ENCODE results near the gene ECE2.

ECE2 gene

GRCh38 chr3:184275961-184276910, at the start of gene ECE2:
ECE2 (plus strand) TSS chr3:184276022; CDS start chr3:184276154, 132 bp downstream.
- DNase-seq: no peak

GRCh38 chr3:184227481-184227935, 48.3 kb upstream of the ECE2 start:
- DNase-seq: peak; percentile 56

GRCh38 chr3:184228376-184229137, 47.3 kb upstream of the ECE2 start:
- no peak for DNase-seq

GRCh38 chr3:184229394-184230080, 46.3 kb upstream of the ECE2 start, which contains the start of gene VWA5B2:
VWA5B2 (plus strand) TSS chr3:184229585; CDS start chr3:184230529, 944 bp downstream.
- peak; percentile 89 for DNase-seq

- peak; percentile 38 for DNase-seq
These were observed 45.7 kb upstream of the ECE2 start for GRCh38 chr3:184230081-184230602.

- DNase-seq: peak; percentile 82
These were observed 45.0 kb upstream of the ECE2 start for GRCh38 chr3:184230603-184231528.

- no peak for DNase-seq
These were observed 44.2 kb upstream of the ECE2 start for GRCh38 chr3:184231671-184232070.

GRCh38 chr3:184233127-184233843, 42.5 kb upstream of the ECE2 start:
- DNase-seq: no peak

- DNase-seq: no peak
These were observed 41.6 kb upstream of the ECE2 start for GRCh38 chr3:184234224-184234623.

- no peak for DNase-seq
These were observed 41.0 kb upstream of the ECE2 start for GRCh38 chr3:184234671-184235380.

GRCh38 chr3:184235381-184236032, 40.3 kb upstream of the ECE2 start:
- DNase-seq: no peak

- no peak for DNase-seq
These were observed 39.8 kb upstream of the ECE2 start for GRCh38 chr3:184236033-184236410.

GRCh38 chr3:184236636-184237035, 39.2 kb upstream of the ECE2 start:
- no peak for DNase-seq

- DNase-seq: no peak
These were observed 38.6 kb upstream of the ECE2 start for GRCh38 chr3:184237211-184237610.

- no peak for DNase-seq
These were observed 38.0 kb upstream of the ECE2 start for GRCh38 chr3:184237807-184238206.

GRCh38 chr3:184238246-184238818, 37.5 kb upstream of the ECE2 start:
- no peak for DNase-seq

- no peak for DNase-seq
These were observed 36.6 kb upstream of the ECE2 start for GRCh38 chr3:184239221-184239620.

GRCh38 chr3:184239708-184240107, 36.1 kb upstream of the ECE2 start:
- DNase-seq: no peak

Measured in NCI-H1105 treated with DMSO at 0.1 percent for 48 hours (cell line).